Liver (tissue), 9 donors: ENCODE measurements around the gene PHTF2. TPM values are rescaled to one million over a fixed set of nuclear protein-coding genes. Genes with fewer than 3 reads are reported as not detected.
A peak's percentile ranks its signal among the peaks of the same experiment; 100 is the strongest.

ENCODE experiments used
- DNase-seq: peaks from one replicate; pipeline ENCODE4 v3.0.0-alpha.2; 2017; ENCODE audit warnings: low spot score
- H3K27ac ChIP-seq, 2 donors: one replicate each; pipeline ENCODE4 v1.7.0; 2013; ENCODE audit warnings: inconsistent platforms in 2 of 2, low read length in 2 of 2, control low read depth in 1 of 2, low read depth in 1 of 2, mild to moderate bottlenecking in 1 of 2
- H3K27me3 ChIP-seq, 4 donors: one replicate each; pipeline versions ENCODE4 v1.6.1 to v1.7.0; 2013; ENCODE audit warnings: low read length in 3 of 4, inconsistent platforms in 1 of 4, mild to moderate bottlenecking in 1 of 4, moderate library complexity in 1 of 4; ENCODE audit not compliant: control insufficient read depth in 4 of 4, insufficient read depth in 4 of 4
- H3K36me3 ChIP-seq, 4 donors: one replicate each; pipeline versions ENCODE4 v1.6.1 to v1.7.0; 2013; ENCODE audit warnings: low read length in 3 of 4, mild to moderate bottlenecking in 3 of 4, low read depth in 1 of 4, moderate library complexity in 1 of 4; ENCODE audit not compliant: control insufficient read depth in 4 of 4, insufficient read depth in 3 of 4
- H3K4me1 ChIP-seq, 4 donors: one replicate each; pipeline versions ENCODE4 v1.6.1 to v1.7.0; 2013; ENCODE audit warnings: low read length in 3 of 4, mild to moderate bottlenecking in 3 of 4, moderate library complexity in 1 of 4; ENCODE audit not compliant: control insufficient read depth in 4 of 4, insufficient read depth in 4 of 4
- H3K4me3 ChIP-seq, 3 donors: one replicate each; pipeline versions ENCODE4 v1.6.1 to v1.7.0; 2013; ENCODE audit warnings: low read length in 3 of 3, control low read depth in 1 of 3, low read depth in 1 of 3, mild to moderate bottlenecking in 1 of 3
- H3K9ac ChIP-seq, 2 donors: one replicate each; pipeline ENCODE4 v1.7.0; 2013; ENCODE audit warnings: low read length in 2 of 2, mild to moderate bottlenecking in 2 of 2, moderate library complexity in 2 of 2, control low read depth in 1 of 2, low read depth in 1 of 2
- H3K9me3 ChIP-seq, 4 donors: one replicate each; pipeline versions ENCODE4 v1.6.1 to v1.7.0; 2013; ENCODE audit warnings: low read length in 3 of 4; ENCODE audit not compliant: control insufficient read depth in 4 of 4
- EGR1 ChIP-seq, 2 donors: IDR thresholded peaks; 2 replicates each; pipeline ENCODE4 v1.6.1; 2016 to 2018; ENCODE audit warnings: antibody characterized with exemption in 2 of 2, low read depth in 2 of 2
- FOXA1 ChIP-seq: IDR thresholded peaks from 2 replicates; pipeline ENCODE4 v1.6.1; 2016; ENCODE audit warnings: antibody characterized with exemption
- FOXA2 ChIP-seq: IDR thresholded peaks from 2 replicates; pipeline ENCODE4 v1.6.1; 2016; ENCODE audit warnings: antibody characterized with exemption
- HNF4A ChIP-seq, 2 donors: conservative IDR thresholded peaks; 2 replicates each; pipeline ENCODE4 v1.6.1; 2016; ENCODE audit warnings: antibody characterized with exemption in 2 of 2, mild to moderate bottlenecking in 2 of 2
- HNF4G ChIP-seq: IDR thresholded peaks from 2 replicates; pipeline ENCODE4 v1.6.1; 2016; ENCODE audit warnings: antibody characterized with exemption
- JUND ChIP-seq, 2 donors: IDR thresholded peaks; 2 replicates each; pipeline ENCODE4 v1.6.1; 2016; ENCODE audit warnings: antibody characterized with exemption in 2 of 2
- MAX ChIP-seq: IDR thresholded peaks from 2 replicates; pipeline ENCODE4 v1.6.1; 2016; ENCODE audit warnings: antibody characterized with exemption
- NR2F2 ChIP-seq: IDR thresholded peaks from 2 replicates; pipeline ENCODE4 v1.6.1; 2016; ENCODE audit warnings: antibody characterized with exemption
- RAD21 ChIP-seq, 2 donors: IDR thresholded peaks; 2 replicates each; pipeline ENCODE4 v1.6.1; 2016; ENCODE audit warnings: antibody characterized with exemption in 2 of 2, mild to moderate bottlenecking in 2 of 2
- REST ChIP-seq: IDR thresholded peaks from 2 replicates; pipeline ENCODE4 v1.6.1; 2016; ENCODE audit warnings: antibody characterized with exemption, mild to moderate bottlenecking
- RXRA ChIP-seq, 2 donors: IDR thresholded peaks; 2 replicates each; pipeline ENCODE4 v1.6.1; 2017 to 2018; ENCODE audit warnings: antibody characterized with exemption in 2 of 2, mild to moderate bottlenecking in 1 of 2
- SP1 ChIP-seq: IDR thresholded peaks from 2 replicates; pipeline ENCODE4 v1.6.1; 2018; ENCODE audit warnings: antibody characterized with exemption, mild to moderate bottlenecking
- TAF1 ChIP-seq: conservative IDR thresholded peaks from 2 replicates; pipeline ENCODE4 v1.6.1; 2016; ENCODE audit warnings: antibody characterized with exemption, mild to moderate bottlenecking
- YY1 ChIP-seq: IDR thresholded peaks from 2 replicates; pipeline ENCODE4 v1.6.1; 2016; ENCODE audit warnings: antibody characterized with exemption, mild to moderate bottlenecking
- WGBS: extraction: QIAGEN DNeasy Blood & Tissue Kit; methylation state at CpG from one replicate; pipeline ENCODE4 v1.1.7; 2013; 5-methylcytosine and 5-hydroxymethylcytosine counted together
- polyA plus RNA-seq, 2 donors: library from polyadenylated mRNA; stranded (reverse) in 1 of 2; unstranded in 1 of 2; fragments of 200-250 nt in 1 of 2; fragments of >200 nt in 1 of 2; fragmentation: Nextera tagmentation in 1 of 2; extraction: Ambion mirVana in 1 of 2; gene quantifications; one replicate each; pipeline versions ENCODE4 v1.2.1 to v1.2.3, GENCODE V29; 2013 to 2015
- total RNA-seq, 2 donors: library from RNA; depleted of rRNA; stranded (reverse); fragments of >200 nt; gene quantifications; one replicate each; pipeline ENCODE4 v1.2.3, GENCODE V29; 2014
- TF ChIP-seq, protein P1 (sequence below): IDR thresholded peaks from 2 replicates; pipeline ENCODE4 v1.6.1; 2016; ENCODE audit warnings: antibody characterized with exemption
- TF ChIP-seq, protein P2 (sequence below): fragments of 150-350 bp; IDR thresholded peaks from 2 replicates; pipeline ENCODE4 v1.5.1; 2017; ENCODE audit warnings: improper control_type of control experiment, low read depth, low read length; ENCODE audit not compliant: missing input control
- TF ChIP-seq, protein P3 (sequence below): IDR thresholded peaks from 2 replicates; pipeline ENCODE4 v1.6.1; 2016; ENCODE audit warnings: antibody characterized with exemption
- donor health status: healthy.
- donor health status: healthy.
- donor health status: healthy.
- donor health status: healthy.
- donor health status: healthy.

Gene PHTF2
- total and polyA plus RNA-seq, 4 donors: 2.2 to 7.3 (median 4.7) TPM

- H3K9ac ChIP-seq: no peak overlapping the region
- H3K9me3 ChIP-seq: no peaks in the 10 kb centered on the region
- TF ChIP-seq TAF1 (no peak), REST (no peak), FOXA1 (no peak), RAD21 (IDR thresholded peaks at IDR 0.05) (peak in 1 of 2 donors; percentile 26), FOXA2 (no peak), EGR1 (IDR thresholded peaks at IDR 0.05; ENCODE audit: low read depth in 2 of 2) (no peak), SP1 (no peak), NR2F2 (no peak)
- TF ChIP-seq, protein P1, sequence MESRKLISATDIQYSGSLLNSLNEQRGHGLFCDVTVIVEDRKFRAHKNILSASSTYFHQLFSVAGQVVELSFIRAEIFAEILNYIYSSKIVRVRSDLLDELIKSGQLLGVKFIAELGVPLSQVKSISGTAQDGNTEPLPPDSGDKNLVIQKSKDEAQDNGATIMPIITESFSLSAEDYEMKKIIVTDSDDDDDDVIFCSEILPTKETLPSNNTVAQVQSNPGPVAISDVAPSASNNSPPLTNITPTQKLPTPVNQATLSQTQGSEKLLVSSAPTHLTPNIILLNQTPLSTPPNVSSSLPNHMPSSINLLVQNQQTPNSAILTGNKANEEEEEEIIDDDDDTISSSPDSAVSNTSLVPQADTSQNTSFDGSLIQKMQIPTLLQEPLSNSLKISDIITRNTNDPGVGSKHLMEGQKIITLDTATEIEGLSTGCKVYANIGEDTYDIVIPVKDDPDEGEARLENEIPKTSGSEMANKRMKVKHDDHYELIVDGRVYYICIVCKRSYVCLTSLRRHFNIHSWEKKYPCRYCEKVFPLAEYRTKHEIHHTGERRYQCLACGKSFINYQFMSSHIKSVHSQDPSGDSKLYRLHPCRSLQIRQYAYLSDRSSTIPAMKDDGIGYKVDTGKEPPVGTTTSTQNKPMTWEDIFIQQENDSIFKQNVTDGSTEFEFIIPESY: no peak
- H3K36me3 ChIP-seq: no peaks in the 10 kb centered on the region
- H3K27ac ChIP-seq: no peak overlapping the region
- H3K27me3 ChIP-seq: no peaks in the 10 kb centered on the region
- no peak overlapping the region for H3K4me3 ChIP-seq
- no peaks in the 10 kb centered on the region for H3K4me1 ChIP-seq
- WGBS: 81% methylated on average over 2 of the region's 2 CpGs
- DNase-seq: no peak
These were observed 111.6 kb downstream of the PHTF2 start for GRCh38 chr7:77910124-77910523.

DNA sequence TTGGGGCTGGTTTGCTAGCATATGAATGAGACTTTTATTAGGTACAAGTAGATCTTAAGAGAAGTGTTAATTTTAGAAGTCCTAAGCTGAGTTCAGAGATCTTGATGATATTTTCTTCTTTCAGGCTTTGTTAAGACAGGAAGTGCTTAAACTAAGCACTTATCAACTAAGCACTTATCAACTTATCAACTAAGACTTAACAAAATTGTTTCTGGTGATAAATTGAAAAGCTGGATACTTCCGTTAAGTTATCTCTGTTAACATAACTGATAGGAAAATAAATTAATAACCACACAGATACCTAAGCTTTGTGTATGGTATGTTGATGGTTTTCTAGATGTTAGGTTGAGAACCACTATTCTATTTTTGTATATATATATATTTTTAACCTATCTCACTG lies 113.7 kb downstream of the PHTF2 start:
- no peak overlapping the region for H3K4me3 ChIP-seq
- no peaks in the 10 kb centered on the region for H3K27me3 ChIP-seq
- H3K27ac ChIP-seq: no peak overlapping the region
- TF ChIP-seq TAF1 (no peak), HNF4G (no peak), RXRA (IDR thresholded peaks at IDR 0.05) (no peak), FOXA1 (no peak), JUND (IDR thresholded peaks at IDR 0.05) (no peak), FOXA2 (no peak), REST (no peak), YY1 (no peak), HNF4A (conservative IDR thresholded peaks at IDR 0.05) (no peak), MAX (no peak)
- TF ChIP-seq, protein P2, sequence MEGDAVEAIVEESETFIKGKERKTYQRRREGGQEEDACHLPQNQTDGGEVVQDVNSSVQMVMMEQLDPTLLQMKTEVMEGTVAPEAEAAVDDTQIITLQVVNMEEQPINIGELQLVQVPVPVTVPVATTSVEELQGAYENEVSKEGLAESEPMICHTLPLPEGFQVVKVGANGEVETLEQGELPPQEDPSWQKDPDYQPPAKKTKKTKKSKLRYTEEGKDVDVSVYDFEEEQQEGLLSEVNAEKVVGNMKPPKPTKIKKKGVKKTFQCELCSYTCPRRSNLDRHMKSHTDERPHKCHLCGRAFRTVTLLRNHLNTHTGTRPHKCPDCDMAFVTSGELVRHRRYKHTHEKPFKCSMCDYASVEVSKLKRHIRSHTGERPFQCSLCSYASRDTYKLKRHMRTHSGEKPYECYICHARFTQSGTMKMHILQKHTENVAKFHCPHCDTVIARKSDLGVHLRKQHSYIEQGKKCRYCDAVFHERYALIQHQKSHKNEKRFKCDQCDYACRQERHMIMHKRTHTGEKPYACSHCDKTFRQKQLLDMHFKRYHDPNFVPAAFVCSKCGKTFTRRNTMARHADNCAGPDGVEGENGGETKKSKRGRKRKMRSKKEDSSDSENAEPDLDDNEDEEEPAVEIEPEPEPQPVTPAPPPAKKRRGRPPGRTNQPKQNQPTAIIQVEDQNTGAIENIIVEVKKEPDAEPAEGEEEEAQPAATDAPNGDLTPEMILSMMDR: no peak
- TF ChIP-seq, protein P3, sequence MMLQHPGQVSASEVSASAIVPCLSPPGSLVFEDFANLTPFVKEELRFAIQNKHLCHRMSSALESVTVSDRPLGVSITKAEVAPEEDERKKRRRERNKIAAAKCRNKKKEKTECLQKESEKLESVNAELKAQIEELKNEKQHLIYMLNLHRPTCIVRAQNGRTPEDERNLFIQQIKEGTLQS: no peak
- TF ChIP-seq, protein P1: no peak
- no peak for DNase-seq
- WGBS: 95% methylated on average over 1 of the region's 1 CpG
- no peaks in the 10 kb centered on the region for H3K36me3 ChIP-seq
- no peak overlapping the region for H3K9ac ChIP-seq
- no peaks in the 10 kb centered on the region for H3K4me1 ChIP-seq
- no peaks in the 10 kb centered on the region for H3K9me3 ChIP-seq
